A673 (cell line): ENCODE results near the gene FXYD3. TPM values are rescaled to one million over a fixed set of nuclear protein-coding genes. Genes with fewer than 3 reads are reported as not detected.

ENCODE experiments used
- BruUV-seq: library from RNA; stranded (reverse); fragments of 400-500 nt; replicated peaks from 2 replicates; lab custom pipeline; 2021; lab: Mats Ljungman, UMichigan
- CTCF ChIA-PET: fragments of 300-600 bp; sonication (Branson Sonifier 250); formaldehyde crosslinking; loops from one replicate; lab custom pipeline; 2022; ENCODE audit warnings: antibody characterized with exemption; lab: Charles Lee
- POLR2A ChIA-PET: fragments of 300-600 bp; sonication (Branson Sonifier 250); formaldehyde crosslinking; loops from one replicate; lab custom pipeline; 2022; ENCODE audit warnings: antibody characterized with exemption; ENCODE audit not compliant: low non-redundant PET; lab: Charles Lee
- DNase-seq: peaks from one replicate; pipeline ENCODE4 v3.0.0-alpha.2; 2015; ENCODE audit warnings: low spot score
- H3K27ac ChIP-seq: fragments of 200-600 bp; sonication (generic); 2 replicates; pipeline ENCODE4 v1.5.1; 2016; ENCODE audit warnings: mixed run types, low read depth, mild to moderate bottlenecking, mixed read lengths, antibody characterized with exemption, low read length; ENCODE audit not compliant: poor library complexity, severe bottlenecking
- H3K27me3 ChIP-seq: fragments of 200-600 bp; sonication (generic); replicated peaks from 2 replicates; pipeline ENCODE4 v1.6.1; 2017; ENCODE audit warnings: mixed run types, low read depth, mild to moderate bottlenecking, mixed read lengths, antibody characterized with exemption, low read length; ENCODE audit not compliant: insufficient read depth, poor library complexity
- H3K36me3 ChIP-seq: fragments of 200-600 bp; sonication (generic); 2 replicates; pipeline ENCODE4 v1.6.1; 2016; ENCODE audit warnings: mixed run types, mild to moderate bottlenecking, mixed read lengths, antibody characterized with exemption, low read length; ENCODE audit not compliant: insufficient read depth, poor library complexity, severe bottlenecking
- H3K4me1 ChIP-seq: fragments of 200-600 bp; sonication (generic); 2 replicates; pipeline ENCODE4 v1.6.1; 2017; ENCODE audit warnings: mixed run types, mild to moderate bottlenecking, mixed read lengths, antibody characterized with exemption, low read length; ENCODE audit not compliant: insufficient read depth, poor library complexity, severe bottlenecking
- H3K4me3 ChIP-seq: fragments of 200-600 bp; sonication (generic); 2 replicates; pipeline ENCODE4 v1.5.1; 2016; ENCODE audit warnings: low read depth, mixed run types, mild to moderate bottlenecking, mixed read lengths, low read length; ENCODE audit not compliant: poor library complexity, severe bottlenecking
- H3K9me3 ChIP-seq: fragments of 200-600 bp; sonication (generic); 2 replicates; pipeline ENCODE4 v1.6.1; 2016; ENCODE audit warnings: mixed run types, low read depth, mild to moderate bottlenecking, mixed read lengths, antibody characterized with exemption, low read length; ENCODE audit not compliant: poor library complexity, severe bottlenecking
- EZH2 ChIP-seq: fragments of 200-600 bp; sonication (generic); IDR thresholded peaks from 2 replicates; pipeline ENCODE4 v1.6.1; 2017; ENCODE audit warnings: borderline replicate concordance, low read depth, mild to moderate bottlenecking, mixed read lengths, antibody characterized with exemption, low read length; ENCODE audit not compliant: poor library complexity, severe bottlenecking
- intact Hi-C: fragments of 100-400 bp; cut with micrococcal nuclease; formaldehyde crosslinking; loops from one replicate; pipeline ENCODE4 v1.10.0; 2022; ENCODE audit not compliant: unreplicated experiment
- total RNA-seq: library from RNA; stranded (reverse); gene quantifications from 2 replicates; pipeline ENCODE4 v1.2.3, GENCODE V29; 2021
- TF ChIP-seq, protein P1 (sequence below): fragments of 300-800, 200-600 bp; sonication (generic); conservative IDR thresholded peaks from 2 replicates; pipeline ENCODE4 v1.5.1; 2017; ENCODE audit warnings: low read depth, mild to moderate bottlenecking, antibody characterized with exemption, low read length, moderate library complexity, mixed read lengths

The FXYD3 gene
- total RNA-seq, 1 experiment from 2014 or later, result not detected

DNA sequence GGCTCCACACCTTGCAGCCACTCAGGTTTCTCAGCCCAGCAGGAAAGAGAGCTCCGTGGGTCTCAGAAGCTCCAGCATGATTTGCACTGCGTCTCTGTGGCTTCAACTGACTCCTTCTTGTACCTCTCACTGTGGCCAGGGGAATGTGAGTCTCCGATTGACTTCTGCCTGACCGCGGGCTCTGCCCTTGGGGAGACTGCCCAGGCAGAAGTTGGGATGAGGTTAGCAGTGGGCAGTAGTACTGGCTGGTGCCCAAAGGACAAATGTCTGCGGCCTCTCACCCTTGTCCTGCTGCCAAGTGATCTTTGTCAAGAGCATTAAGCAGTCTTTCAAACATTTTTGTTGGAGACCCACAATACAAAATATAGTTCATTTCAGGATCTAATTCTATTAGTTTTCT lies 34.4 kb upstream of the FXYD3 start:
- no peaks in the 10 kb centered on the region for H3K4me1 ChIP-seq
- H3K4me3 ChIP-seq, result no peak overlapping the region
- TF ChIP-seq EZH2, result no peak
- TF ChIP-seq, protein P1, sequence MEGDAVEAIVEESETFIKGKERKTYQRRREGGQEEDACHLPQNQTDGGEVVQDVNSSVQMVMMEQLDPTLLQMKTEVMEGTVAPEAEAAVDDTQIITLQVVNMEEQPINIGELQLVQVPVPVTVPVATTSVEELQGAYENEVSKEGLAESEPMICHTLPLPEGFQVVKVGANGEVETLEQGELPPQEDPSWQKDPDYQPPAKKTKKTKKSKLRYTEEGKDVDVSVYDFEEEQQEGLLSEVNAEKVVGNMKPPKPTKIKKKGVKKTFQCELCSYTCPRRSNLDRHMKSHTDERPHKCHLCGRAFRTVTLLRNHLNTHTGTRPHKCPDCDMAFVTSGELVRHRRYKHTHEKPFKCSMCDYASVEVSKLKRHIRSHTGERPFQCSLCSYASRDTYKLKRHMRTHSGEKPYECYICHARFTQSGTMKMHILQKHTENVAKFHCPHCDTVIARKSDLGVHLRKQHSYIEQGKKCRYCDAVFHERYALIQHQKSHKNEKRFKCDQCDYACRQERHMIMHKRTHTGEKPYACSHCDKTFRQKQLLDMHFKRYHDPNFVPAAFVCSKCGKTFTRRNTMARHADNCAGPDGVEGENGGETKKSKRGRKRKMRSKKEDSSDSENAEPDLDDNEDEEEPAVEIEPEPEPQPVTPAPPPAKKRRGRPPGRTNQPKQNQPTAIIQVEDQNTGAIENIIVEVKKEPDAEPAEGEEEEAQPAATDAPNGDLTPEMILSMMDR, result no peak
- H3K27me3 ChIP-seq, result no peaks in the 10 kb centered on the region
- intact Hi-C loops, result no loop called here
- no TSS peak for BruUV-seq
- no peak for DNase-seq
- H3K36me3 ChIP-seq, result no peaks in the 10 kb centered on the region
- no peak overlapping the region for H3K27ac ChIP-seq
- POLR2A ChIA-PET, result no interaction called here
- CTCF ChIA-PET, result no interaction called here
- H3K9me3 ChIP-seq, result no peaks in the 10 kb centered on the region

DNA sequence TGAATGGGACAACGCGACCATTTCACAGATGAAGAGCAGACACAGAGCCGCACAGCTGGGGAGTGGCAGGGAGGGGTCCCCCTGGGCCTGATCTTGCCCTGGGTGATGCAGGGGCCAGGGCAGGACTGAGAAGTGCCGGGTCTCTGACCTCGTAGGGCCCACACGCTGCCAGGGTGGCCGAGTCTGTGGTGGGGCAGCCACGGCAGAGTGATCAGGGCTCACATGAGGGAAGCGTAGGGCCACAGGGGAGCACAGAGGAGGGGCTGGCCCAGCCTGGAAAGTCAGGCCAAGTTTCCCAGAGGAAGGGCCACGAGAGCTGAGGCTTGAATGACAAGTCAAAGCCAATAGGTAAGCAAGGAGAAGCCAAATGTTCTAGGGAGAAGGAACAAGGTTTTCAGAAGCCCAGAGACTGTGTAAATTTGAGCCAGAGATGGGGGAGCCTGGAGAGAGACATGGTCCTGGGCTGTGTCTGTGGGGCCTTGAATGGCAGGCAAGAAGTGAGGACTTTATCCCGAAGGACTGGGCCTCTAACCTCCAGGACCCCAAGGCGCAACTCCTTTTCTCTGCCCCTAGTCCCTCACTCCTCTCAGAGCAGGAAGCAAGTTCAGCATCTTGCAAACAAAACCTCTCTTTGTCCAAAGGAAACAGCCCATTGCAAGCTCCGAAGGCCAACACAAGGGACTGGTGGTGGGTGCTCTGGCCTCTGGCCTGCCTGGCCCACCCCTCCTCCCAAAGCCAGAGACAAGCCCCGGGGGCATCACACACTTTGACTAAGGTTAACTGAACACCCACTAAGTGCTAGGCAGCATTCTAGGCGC lies 31.7 kb upstream of the FXYD3 start:
- no peak for DNase-seq
- Histone ChIP-seq H3K4me1 (no peaks in the 10 kb centered on the region), H3K4me3 (no peak overlapping the region), H3K27ac (no peak overlapping the region), H3K9me3 (no peaks in the 10 kb centered on the region), H3K27me3 (no peaks in the 10 kb centered on the region), H3K36me3 (no peaks in the 10 kb centered on the region)
- POLR2A ChIA-PET, result no interaction called here
- BruUV-seq, result no TSS peak
- intact Hi-C loops, result no loop called here
- TF ChIP-seq, protein P1, result no peak
- TF ChIP-seq EZH2, result no peak
- CTCF ChIA-PET, result no interaction called here

GRCh38 chr19:35084509-35084762 lies 31.2 kb upstream of the FXYD3 start:
- DNase-seq, result no peak
- intact Hi-C loops, result no loop called here
- Histone ChIP-seq H3K4me1 (no peaks in the 10 kb centered on the region), H3K36me3 (no peaks in the 10 kb centered on the region), H3K9me3 (no peaks in the 10 kb centered on the region), H3K27me3 (no peaks in the 10 kb centered on the region), H3K27ac (no peak overlapping the region), H3K4me3 (no peak overlapping the region)
- TF ChIP-seq, protein P1, result no peak
- no peak for TF ChIP-seq EZH2
- BruUV-seq, result no TSS peak
- ChIA-PET CTCF (no interaction called here), POLR2A (no interaction called here)
